ENCODE data around the gene PRR11.

PRR11 gene

GRCh38 chr17:59160157-59161025 lies 4.8 kb downstream of the PRR11 start:
- CTCF ChIA-PET = no interaction called here
- POLR2A ChIA-PET (ENCODE audit: low non-redundant PET) = no interaction called here

GRCh38 chr17:59161477-59161876 lies 5.9 kb downstream of the PRR11 start:
- H3K27ac ChIP-seq = peak overlapping the region; percentile 45
- CTCF ChIA-PET = no interaction called here
- POLR2A ChIA-PET (ENCODE audit: low non-redundant PET) = interaction anchor here (0.7 kb wide), 1 partner anchor 11 kb away, joined by 10 read pairs; no protein-coding TSS in a partner anchor
- TF ChIP-seq CTCF (conservative IDR thresholded peaks at IDR 0.05; ENCODE audit: low read depth) = no peak
- DNase-seq (ENCODE audit: low spot score) = no peak

More at GRCh38 chr17:59160157-59161025, 4.8 kb downstream of the PRR11 start:
- TF ChIP-seq CTCF (conservative IDR thresholded peaks at IDR 0.05; ENCODE audit: low read depth) = no peak
- H3K27ac ChIP-seq = peak overlapping the region; percentile 45
- no peak for DNase-seq (ENCODE audit: low spot score)

- DNase-seq (ENCODE audit: low spot score) = peak; percentile 57
- H3K27ac ChIP-seq = no peak overlapping the region
- ChIA-PET POLR2A (ENCODE audit: low non-redundant PET) (no interaction called here), CTCF (interaction anchor here (0.6 kb wide), 2 partner anchors 17 to 57 kb away, joined by 3 to 5 read pairs; no protein-coding TSS in a partner anchor)
- peak; percentile 88 for TF ChIP-seq CTCF (conservative IDR thresholded peaks at IDR 0.05; ENCODE audit: low read depth)
Observed at GRCh38 chr17:59165933-59166342, 10.4 kb downstream of the PRR11 start.

- no peak for TF ChIP-seq CTCF (conservative IDR thresholded peaks at IDR 0.05; ENCODE audit: low read depth)
- CTCF ChIA-PET = no interaction called here
- DNase-seq (ENCODE audit: low spot score) = no peak
- H3K27ac ChIP-seq = no peak overlapping the region
- POLR2A ChIA-PET (ENCODE audit: low non-redundant PET) = no interaction called here
Observed at GRCh38 chr17:59167571-59168001, 12.0 kb downstream of the PRR11 start.

- ChIA-PET POLR2A (ENCODE audit: low non-redundant PET) (no interaction called here), CTCF (interaction anchor here (0.9 kb wide), 1 partner anchor 48 kb away, joined by 3 read pairs; no protein-coding TSS in a partner anchor)
- H3K27ac ChIP-seq = no peak overlapping the region
- DNase-seq (ENCODE audit: low spot score) = no peak
- TF ChIP-seq CTCF (conservative IDR thresholded peaks at IDR 0.05; ENCODE audit: low read depth) = no peak
Observed at GRCh38 chr17:59172436-59173004, 17.0 kb downstream of the PRR11 start.

- no peak for TF ChIP-seq CTCF (conservative IDR thresholded peaks at IDR 0.05; ENCODE audit: low read depth)
- ChIA-PET CTCF (no interaction called here), POLR2A (ENCODE audit: low non-redundant PET) (no interaction called here)
- no peak overlapping the region for H3K27ac ChIP-seq
- DNase-seq (ENCODE audit: low spot score) = no peak
Observed at GRCh38 chr17:59174671-59175070, 19.1 kb downstream of the PRR11 start.
